Stimulated activated CD4-positive, alpha-beta T cell treated with anti-CD3 and anti-CD28 coated beads, Interleukin-1b, Interleukin-23, amount 100 ng/mL, for 1 hour (primary cell): ENCODE data around the gene DNAJC18.
"Not testable (repeated sequence)": the region's sequence is repeated elsewhere in the genome, so short reads cannot be mapped to it uniquely, and the experiment has no call there.

Source experiments
- DNase-seq, 2 donors: peaks; one replicate each; pipeline ENCODE4 v3.0.0-alpha.2; 2020; ENCODE audit warnings: low read depth in 2 of 2

The DNAJC18 gene

GRCh38 chr5:139461176-139461575, 21.9 kb upstream of the DNAJC18 start:
- DNase-seq: no peak

GRCh38 chr5:139460455-139460854, 21.1 kb upstream of the DNAJC18 start:
- DNase-seq: no peak

- DNase-seq: no peak
These were observed 20.2 kb upstream of the DNAJC18 start for GRCh38 chr5:139459451-139459934.

GRCh38 chr5:139458580-139459407, 19.5 kb upstream of the DNAJC18 start:
- DNase-seq: peak in 1 of 2 donors; percentile 51

GRCh38 chr5:139457653-139458306, 18.5 kb upstream of the DNAJC18 start:
- no peak for DNase-seq

GRCh38 chr5:139457241-139457640, 17.9 kb upstream of the DNAJC18 start:
- no peak for DNase-seq

GRCh38 chr5:139456776-139457175, 17.5 kb upstream of the DNAJC18 start:
- DNase-seq: no peak

GRCh38 chr5:139454568-139455290, 15.4 kb upstream of the DNAJC18 start:
- no peak for DNase-seq

GRCh38 chr5:139453683-139454567, 14.6 kb upstream of the DNAJC18 start:
- no peak for DNase-seq

- DNase-seq: no peak
These were observed 12.7 kb upstream of the DNAJC18 start for GRCh38 chr5:139451878-139452660.

GRCh38 chr5:139451176-139451575, 11.9 kb upstream of the DNAJC18 start:
- no peak for DNase-seq

GRCh38 chr5:139446956-139447779, 7.8 kb upstream of the DNAJC18 start:
- DNase-seq: no peak

GRCh38 chr5:139445325-139446170, 6.2 kb upstream of the DNAJC18 start:
- DNase-seq: no peak

GRCh38 chr5:139443831-139444453, 4.6 kb upstream of the DNAJC18 start:
- DNase-seq: no peak

GRCh38 chr5:139440416-139440815, 1.1 kb upstream of the DNAJC18 start:
- not testable (repeated sequence) for DNase-seq

GRCh38 chr5:139438707-139439012, 665 bp downstream of the DNAJC18 start:
- DNase-seq: no peak

- DNase-seq: no peak
These were observed 3.6 kb downstream of the DNAJC18 start for GRCh38 chr5:139435676-139436075.

- no peak for DNase-seq
These were observed 7.6 kb downstream of the DNAJC18 start for GRCh38 chr5:139431706-139432105.
